Measurements from ENCODE around the gene MYO1H.
"Not testable (repeated sequence)": the region's sequence is repeated elsewhere in the genome, so short reads cannot be mapped to it uniquely, and the experiment has no call there.

Gene MYO1H

GRCh38 chr12:109347589-109347988, at the start of gene MYO1H:
MYO1H (plus strand) TSS chr12:109347900; CDS start chr12:109347961, 61 bp downstream.
- no peak for DNase-seq

- DNase-seq, result no peak
Observed at GRCh38 chr12:109299849-109300248, 47.9 kb upstream of the MYO1H start.

- no peak for DNase-seq
Observed at GRCh38 chr12:109301643-109302168, 46.0 kb upstream of the MYO1H start.

GRCh38 chr12:109302358-109302757, 45.3 kb upstream of the MYO1H start:
- DNase-seq, result no peak

- no peak for DNase-seq
Observed at GRCh38 chr12:109302770-109303169, 44.9 kb upstream of the MYO1H start.

- no peak for DNase-seq
Observed at GRCh38 chr12:109304485-109304884, 43.2 kb upstream of the MYO1H start.

GRCh38 chr12:109305547-109305946, 42.2 kb upstream of the MYO1H start:
- no peak for DNase-seq

GRCh38 chr12:109307051-109307450, 40.6 kb upstream of the MYO1H start:
- no peak for DNase-seq

GRCh38 chr12:109308534-109309380, 38.9 kb upstream of the MYO1H start, which contains the start of gene FOXN4:
FOXN4 (minus strand) TSS chr12:109309284; CDS start chr12:109308321, 963 bp downstream.
- no peak for DNase-seq

- DNase-seq, result peak; percentile 1
Observed at GRCh38 chr12:109309381-109310246, 38.1 kb upstream of the MYO1H start.

GRCh38 chr12:109310247-109311125, 37.2 kb upstream of the MYO1H start:
- peak; percentile 5 for DNase-seq

GRCh38 chr12:109321294-109321693, 26.4 kb upstream of the MYO1H start:
- DNase-seq, result not testable (repeated sequence)

- no peak for DNase-seq
Observed at GRCh38 chr12:109329003-109329402, 18.7 kb upstream of the MYO1H start.

GRCh38 chr12:109329686-109330085, 18.0 kb upstream of the MYO1H start:
- no peak for DNase-seq

GRCh38 chr12:109330282-109331230, 17.1 kb upstream of the MYO1H start:
- no peak for DNase-seq

GRCh38 chr12:109331301-109331952, 16.3 kb upstream of the MYO1H start:
- DNase-seq, result no peak

- no peak for DNase-seq
Observed at GRCh38 chr12:109334887-109335286, 12.8 kb upstream of the MYO1H start.

GRCh38 chr12:109336593-109336992, 11.1 kb upstream of the MYO1H start:
- no peak for DNase-seq

GRCh38 chr12:109343677-109344076, 4.0 kb upstream of the MYO1H start:
- no peak for DNase-seq

GRCh38 chr12:109345428-109345827, 2.3 kb upstream of the MYO1H start:
- no peak for DNase-seq

GRCh38 chr12:109346920-109347319, 780 bp upstream of the MYO1H start:
- DNase-seq, result no peak
